ENCODE results near the gene ESR1.

GRCh38 chr6:151814614-151815013 lies 7.1 kb downstream of the ESR1 start:
- TF ChIP-seq CTCF (conservative IDR thresholded peaks at IDR 0.05) (no peak), ZFX (IDR thresholded peaks at IDR 0.05) (no peak)

All from C4-2B (cell line).